H9 (cell line): ENCODE data around the gene RAB3C. TPM values are rescaled to one million over a fixed set of nuclear protein-coding genes. Genes with fewer than 3 reads are reported as not detected.

Experiments
- DNase-seq: peaks from one replicate; pipeline ENCODE4 v3.0.0-alpha.2; 2017
- H2AFZ ChIP-seq: one replicate; pipeline ENCODE4 v1.6.1; 2013; ENCODE audit warnings: mild to moderate bottlenecking, low read length, control low read depth, moderate library complexity
- H2AK5ac ChIP-seq: 2 replicates; pipeline ENCODE4 v1.6.1; 2013; ENCODE audit warnings: low read length, control low read depth, mixed read lengths; ENCODE audit not compliant: insufficient read length
- H2BK120ac ChIP-seq: one replicate; pipeline ENCODE4 v1.6.1; 2013; ENCODE audit warnings: low read depth, mild to moderate bottlenecking, low read length, control low read depth, inconsistent platforms; ENCODE audit not compliant: poor library complexity, severe bottlenecking
- H2BK12ac ChIP-seq: 2 replicates; pipeline ENCODE4 v1.6.1; 2013; ENCODE audit warnings: low read length, control low read depth, mixed read lengths, low read depth; ENCODE audit not compliant: insufficient read length
- H2BK15ac ChIP-seq: 2 replicates; pipeline ENCODE4 v1.6.1; 2013; ENCODE audit warnings: low read depth, low read length, control low read depth
- H2BK20ac ChIP-seq: one replicate; pipeline ENCODE4 v1.6.1; 2013; ENCODE audit warnings: low read depth, mild to moderate bottlenecking, low read length, control low read depth, inconsistent platforms; ENCODE audit not compliant: poor library complexity, severe bottlenecking
- H2BK5ac ChIP-seq: 2 replicates; pipeline ENCODE4 v1.6.1; 2013; ENCODE audit warnings: low read length, control low read depth, mixed read lengths; ENCODE audit not compliant: insufficient read length
- H3K14ac ChIP-seq: 2 replicates; pipeline ENCODE4 v1.6.1; 2013; ENCODE audit warnings: low read length, control low read depth; ENCODE audit not compliant: insufficient read depth
- H3K18ac ChIP-seq: 2 replicates; pipeline ENCODE4 v1.6.1; 2013; ENCODE audit warnings: low read depth, mild to moderate bottlenecking, mixed read lengths, low read length, control low read depth; ENCODE audit not compliant: insufficient read length
- H3K23ac ChIP-seq: 2 replicates; pipeline ENCODE4 v1.6.1; 2013; ENCODE audit warnings: low read length, control low read depth, mixed read lengths, low read depth; ENCODE audit not compliant: insufficient read length
- H3K23me2 ChIP-seq: 2 replicates; pipeline ENCODE4 v1.6.1; 2013; ENCODE audit warnings: low read depth, mild to moderate bottlenecking, mixed read lengths, low read length, control low read depth; ENCODE audit not compliant: insufficient read length, poor library complexity, severe bottlenecking
- H3K27ac ChIP-seq: 2 replicates; pipeline ENCODE4 v1.5.1; 2013; ENCODE audit warnings: low read length, control low read depth, mixed read lengths, low read depth; ENCODE audit not compliant: insufficient read length
- H3K27me3 ChIP-seq: 2 replicates; pipeline ENCODE4 v1.6.1; 2013; ENCODE audit warnings: low read length, control low read depth, inconsistent platforms; ENCODE audit not compliant: insufficient read depth
- H3K4ac ChIP-seq: 2 replicates; pipeline ENCODE4 v1.6.1; 2013; ENCODE audit warnings: low read depth, mild to moderate bottlenecking, control low read depth, inconsistent platforms, low read length, moderate library complexity
- H3K4me1 ChIP-seq: 2 replicates; pipeline ENCODE4 v1.6.1; 2013; ENCODE audit warnings: low read length, control low read depth, inconsistent platforms; ENCODE audit not compliant: insufficient read depth
- H3K4me2 ChIP-seq: 2 replicates; pipeline ENCODE4 v1.6.1; 2013; ENCODE audit warnings: low read length, control low read depth, mixed read lengths; ENCODE audit not compliant: insufficient read length, insufficient read depth
- H3K56ac ChIP-seq: 2 replicates; pipeline ENCODE4 v1.6.1; 2013; ENCODE audit warnings: low read depth, mild to moderate bottlenecking, mixed read lengths, low read length, control low read depth; ENCODE audit not compliant: insufficient read length
- H3K79me1 ChIP-seq: 2 replicates; pipeline ENCODE4 v1.6.1; 2013; ENCODE audit warnings: low read depth, mild to moderate bottlenecking, moderate library complexity, low read length, control low read depth, inconsistent platforms; ENCODE audit not compliant: insufficient read depth, poor library complexity, severe bottlenecking
- H3K79me2 ChIP-seq: 2 replicates; pipeline ENCODE4 v1.6.1; 2013; ENCODE audit warnings: low read length, control low read depth, inconsistent platforms; ENCODE audit not compliant: insufficient read depth
- H3K9ac ChIP-seq: 2 replicates; pipeline ENCODE4 v1.6.1; 2013; ENCODE audit warnings: low read length, control low read depth, mixed read lengths; ENCODE audit not compliant: insufficient read length; ENCODE audit errors: extremely low read depth
- H3K9me3 ChIP-seq: one replicate; pipeline ENCODE4 v1.6.1; 2013; ENCODE audit warnings: low read depth, low read length, inconsistent platforms; ENCODE audit not compliant: control insufficient read depth
- H3T11ph ChIP-seq: one replicate; pipeline ENCODE4 v1.6.1; 2013; ENCODE audit warnings: mild to moderate bottlenecking, low read length, control low read depth, inconsistent platforms
- H4K20me1 ChIP-seq: one replicate; pipeline ENCODE4 v1.6.1; 2013; ENCODE audit not compliant: control insufficient read depth, insufficient read length, insufficient read depth
- H4K5ac ChIP-seq: 2 replicates; pipeline ENCODE4 v1.6.1; 2013; ENCODE audit warnings: low read depth, mild to moderate bottlenecking, mixed read lengths, low read length, control low read depth; ENCODE audit not compliant: insufficient read length
- H4K8ac ChIP-seq: replicated peaks from 2 replicates; pipeline ENCODE4 v1.6.1; 2013; ENCODE audit warnings: low read length, control low read depth, mixed read lengths, low read depth; ENCODE audit not compliant: insufficient read length
- H4K91ac ChIP-seq: 2 replicates; pipeline ENCODE4 v1.6.1; 2013; ENCODE audit warnings: low read depth, mild to moderate bottlenecking, moderate library complexity, mixed read lengths, low read length, control low read depth; ENCODE audit not compliant: insufficient read length
- H3K27ac Mint-ChIP-seq, 3 experiments: 2 replicates in 2 of 3; 3 replicates in 1 of 3; pipeline ENCODE4 v1.8.0; 2020 to 2021; ENCODE audit warnings: mixed read lengths in 3 of 3, mild to moderate bottlenecking in 1 of 3, moderate library complexity in 1 of 3
- H3K27me3 Mint-ChIP-seq: 2 replicates; pipeline ENCODE4 v1.8.0; 2021; ENCODE audit warnings: low read depth, mild to moderate bottlenecking, moderate library complexity, mixed read lengths
- H3K36me3 Mint-ChIP-seq, 3 experiments: 2 replicates in 2 of 3; 3 replicates in 1 of 3; pipeline ENCODE4 v1.8.0; 2020 to 2021; ENCODE audit warnings: low read depth in 3 of 3, mixed read lengths in 3 of 3; ENCODE audit not compliant: insufficient read depth in 1 of 3
- H3K4me1 Mint-ChIP-seq, 2 experiments: 2 replicates each; pipeline ENCODE4 v1.8.0; 2020; ENCODE audit warnings: mixed read lengths in 2 of 2
- H3K4me3 Mint-ChIP-seq, 2 experiments: 2 replicates in 1 of 2; 3 replicates in 1 of 2; pipeline ENCODE4 v1.8.0; 2020 to 2021; ENCODE audit warnings: mild to moderate bottlenecking in 2 of 2, mixed read lengths in 2 of 2, moderate library complexity in 1 of 2
- H3K9me3 Mint-ChIP-seq, 2 experiments: 2 replicates in 1 of 2; 3 replicates in 1 of 2; pipeline ENCODE4 v1.8.0; 2020; ENCODE audit warnings: mild to moderate bottlenecking in 2 of 2, mixed read lengths in 2 of 2, moderate library complexity in 1 of 2
- CTCF ChIP-seq: fragments of 200-600 bp; sonication (generic); conservative IDR thresholded peaks from 3 replicates; pipeline ENCODE4 v1.8.0; 2021; ENCODE audit warnings: antibody characterized with exemption, mild to moderate bottlenecking
- WGBS: extraction: QIAGEN DNeasy Blood & Tissue Kit; methylation state at CpG from one replicate; pipeline ENCODE4 v1.1.7; 2013; ENCODE audit warnings: missing lambda C conversion rate, low lambda C conversion rate, mixed read lengths; ENCODE audit not compliant: insufficient read length; ENCODE audit errors: extremely low coverage; 5-methylcytosine and 5-hydroxymethylcytosine counted together
- total RNA-seq: library from RNA; stranded (reverse); gene quantifications from 2 replicates; pipeline ENCODE4 v1.2.1, GENCODE V29; 2021

RAB3C gene
- total RNA-seq, 1 experiment from 2014 or later, result 16.3 TPM

- H4K8ac ChIP-seq, result no peak overlapping the region
- no peak overlapping the region for H3K23ac ChIP-seq
- no peaks in the 10 kb centered on the region for H3K23me2 ChIP-seq
- no peaks in the 10 kb centered on the region for H3K79me1 ChIP-seq
- Mint-ChIP-seq H3K9me3 (no peaks in the 10 kb centered on the region), H3K4me3 (no peak overlapping the region), H3K4me1 (no peaks in the 10 kb centered on the region), H3K36me3 (no peaks in the 10 kb centered on the region), H3K27ac (no peak overlapping the region), H3K27me3 (no peaks in the 10 kb centered on the region)
- H3K27me3 ChIP-seq, result no peaks in the 10 kb centered on the region
- H3K4ac ChIP-seq, result no peak overlapping the region
- H3K56ac ChIP-seq, result no peak overlapping the region
- no peak for TF ChIP-seq CTCF
- H3T11ph ChIP-seq, result no peak overlapping the region
- H3K9me3 ChIP-seq, result no peaks in the 10 kb centered on the region
- no peak overlapping the region for H2BK120ac ChIP-seq
- H3K9ac ChIP-seq, result no peak overlapping the region
- H3K18ac ChIP-seq, result no peak overlapping the region
- no peak overlapping the region for H2AK5ac ChIP-seq
- no peaks in the 10 kb centered on the region for H3K4me1 ChIP-seq
- H2BK5ac ChIP-seq, result no peak overlapping the region
- H2BK15ac ChIP-seq, result no peak overlapping the region
- H4K91ac ChIP-seq, result no peak overlapping the region
- no peak for DNase-seq
- no peak overlapping the region for H2AFZ ChIP-seq
- no peak overlapping the region for H2BK12ac ChIP-seq
- H2BK20ac ChIP-seq, result no peak overlapping the region
- no CpG with 5 or more reads among the region's 3 CpGs for WGBS
- no peak overlapping the region for H3K14ac ChIP-seq
- no peak overlapping the region for H3K27ac ChIP-seq
- H4K20me1 ChIP-seq, result no peaks in the 10 kb centered on the region
- H3K79me2 ChIP-seq, result no peaks in the 10 kb centered on the region
- no peak overlapping the region for H4K5ac ChIP-seq
- no peak overlapping the region for H3K4me2 ChIP-seq
Measured at GRCh38 chr5:58640011-58640410, 57.1 kb downstream of the RAB3C start.
